ENCODE results near the gene TIMELESS. TPM values are rescaled to one million over a fixed set of nuclear protein-coding genes. Genes with fewer than 3 reads are reported as not detected.
"Not testable (repeated sequence)": the region's sequence is repeated elsewhere in the genome, so short reads cannot be mapped to it uniquely, and the experiment has no call there.

The TIMELESS gene
- total RNA-seq, 2 experiments from 2014 or later = 44.1 to 45.6 TPM

DNA sequence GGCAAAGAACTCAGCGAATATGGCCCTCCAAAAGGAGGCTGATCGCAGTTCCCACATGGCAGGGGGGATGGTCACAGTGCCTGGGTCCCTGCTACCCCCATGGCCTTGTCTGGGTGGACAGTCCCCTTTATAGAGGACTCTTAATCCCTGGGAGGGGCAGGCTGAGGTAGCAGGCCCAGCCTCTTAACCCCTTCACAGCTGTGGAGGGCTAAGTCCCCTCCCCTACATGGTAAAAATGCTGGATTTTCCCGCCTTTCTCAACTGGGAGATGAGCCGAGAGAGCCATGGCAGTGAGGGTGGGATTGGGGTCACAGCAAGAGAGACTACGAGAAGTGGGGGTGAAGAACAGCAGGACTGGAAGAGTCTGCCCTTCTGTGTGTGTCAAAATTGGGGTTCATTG, 5.3 kb upstream of the TIMELESS start, which contains the start of gene MIP:
TSS of gene MIP (minus strand) at position 101 of the 400 bp plus-strand sequence. CDS start at position 57, 44 bp downstream.
- ChIA-PET CTCF (interaction anchor here (1.0 to 1.4 kb wide), 4 partner anchors 9 to 94 kb away, joined by 3 to 5 read pairs (median 4); partner anchors contain the start of gene STAT2), POLR2A (interaction anchor here (1.4 kb wide), 1 partner anchor 14 kb away, joined by 5 read pairs; the partner anchor contains the start of gene SPRYD4)
- Mint-ChIP-seq H3K9me3 (no peaks in the 10 kb centered on the region), H3K36me3 (ENCODE audit: low read depth) (no peaks in the 10 kb centered on the region), H3K27me3 (peaks cover 6% of the 10 kb centered on the region), H3K4me1 (peaks cover 9% of the 10 kb centered on the region), H3K4me3 (no peak within 1 kb of the TSS), H3K27ac (no peak within 1 kb of the TSS)
- DNase-seq = no peak

DNA sequence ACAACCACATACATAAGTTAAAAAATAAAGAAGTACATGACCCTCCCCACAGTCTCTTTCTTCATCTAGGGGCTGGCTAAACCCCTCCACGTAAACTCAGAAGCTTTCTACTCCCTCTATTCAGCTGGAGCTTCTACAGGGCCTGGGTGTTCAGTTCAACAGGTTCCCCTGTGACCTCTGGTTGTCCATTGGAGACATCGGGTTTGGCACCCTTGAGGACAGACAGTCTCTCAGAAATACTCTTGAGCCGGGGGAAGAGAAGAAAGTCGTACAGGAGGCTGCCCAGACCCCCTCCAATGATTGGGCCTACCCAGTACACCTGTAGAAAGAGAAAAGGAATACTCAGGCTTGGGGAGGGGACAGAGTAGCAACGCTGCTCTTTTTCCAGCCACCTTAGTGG, 1.9 kb upstream of the TIMELESS start:
- CTCF ChIA-PET = interaction anchor here (0.5 to 5.7 kb wide), 3 partner anchors 11 to 248 kb away, joined by 3 to 50 read pairs (median 12); no protein-coding TSS in a partner anchor
- Mint-ChIP-seq H3K27ac (no peak overlapping the region), H3K4me1 (peaks cover 27% of the 10 kb centered on the region), H3K27me3 (peaks cover 6% of the 10 kb centered on the region), H3K4me3 (no peak overlapping the region), H3K36me3 (ENCODE audit: low read depth) (peaks cover 7% of the 10 kb centered on the region), H3K9me3 (no peaks in the 10 kb centered on the region)
- POLR2A ChIA-PET = interaction anchor here (4.5 kb wide), 1 partner anchor 18 kb away, joined by 27 read pairs; the partner anchor contains the start of gene SPRYD4
- no peak for DNase-seq

DNA sequence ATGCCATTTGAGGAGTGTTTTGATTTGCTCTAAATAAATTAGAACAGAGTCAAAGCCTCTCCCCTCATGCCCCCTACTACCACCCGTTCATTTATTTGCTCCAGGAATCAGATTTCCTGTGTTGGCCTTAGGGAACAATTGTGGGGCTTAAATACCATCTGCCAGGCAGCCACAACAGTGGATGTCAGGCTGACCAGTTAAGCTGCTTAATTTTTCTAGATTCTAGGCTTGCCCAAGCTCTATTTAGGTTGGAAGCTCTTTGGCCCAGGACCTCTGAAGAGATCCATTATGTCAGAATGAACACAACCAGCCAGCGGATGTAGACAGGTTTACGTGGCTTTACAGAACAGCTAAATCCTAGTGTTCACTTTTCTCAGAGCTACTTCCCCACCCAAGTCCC, 1.0 kb upstream of the TIMELESS start:
- Mint-ChIP-seq H3K36me3 (ENCODE audit: low read depth) (peaks cover 11% of the 10 kb centered on the region), H3K9me3 (no peaks in the 10 kb centered on the region), H3K4me3 (peak overlapping the region; percentile 89), H3K27me3 (peaks cover 4% of the 10 kb centered on the region), H3K4me1 (peaks cover 29% of the 10 kb centered on the region), H3K27ac (no peak overlapping the region)
- DNase-seq = no peak
- CTCF ChIA-PET = interaction anchor here (0.6 to 5.7 kb wide), 5 partner anchors 9 to 242 kb away, joined by 3 to 50 read pairs (median 5); partner anchors contain the start of gene CS
- POLR2A ChIA-PET = interaction anchor here (1.1 to 4.5 kb wide), 7 partner anchors 11 to 237 kb away, joined by 3 to 66 read pairs (median 22); partner anchors contain the start of genes CNPY2, PAN2, SPRYD4 and STAT2

DNA sequence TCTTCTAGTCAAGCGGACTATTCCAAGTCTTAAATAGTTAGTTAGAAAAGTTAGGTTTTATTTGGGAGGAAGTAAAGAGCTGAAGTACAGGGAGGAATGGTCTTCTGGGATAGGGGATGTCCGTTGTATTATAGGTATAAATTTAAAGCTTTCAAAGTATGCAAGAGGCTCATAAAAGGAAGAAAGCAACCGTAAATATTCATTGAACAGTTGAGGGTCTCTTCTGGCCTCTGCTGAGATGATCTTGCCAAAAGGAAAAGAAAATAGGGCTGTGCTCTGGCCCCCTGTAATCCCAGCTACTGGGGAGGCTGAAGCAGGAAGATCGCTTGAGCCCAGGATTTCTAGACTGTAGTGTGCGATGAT, 377 bp upstream of the TIMELESS start:
- peak overlapping the region; percentile 89 for H3K4me3 Mint-ChIP-seq
- POLR2A ChIA-PET = interaction anchor here (1.0 to 4.5 kb wide), 24 partner anchors 12 to 442 kb away, joined by 3 to 66 read pairs (median 6); partner anchors contain the start of genes ANKRD52, CNPY2, GLS2 and IL23A
- H3K9me3 Mint-ChIP-seq = no peaks in the 10 kb centered on the region
- peak overlapping the region; percentile 81 for H3K27ac Mint-ChIP-seq
- H3K27me3 Mint-ChIP-seq = peaks cover 4% of the 10 kb centered on the region
- no peak for DNase-seq
- peaks cover 32% of the 10 kb centered on the region for H3K4me1 Mint-ChIP-seq
- H3K36me3 Mint-ChIP-seq (ENCODE audit: low read depth) = peaks cover 16% of the 10 kb centered on the region
- CTCF ChIA-PET = interaction anchor here (0.6 to 5.7 kb wide), 9 partner anchors 9 to 260 kb away, joined by 3 to 50 read pairs (median 5); partner anchors contain the start of genes CS and SMARCC2

DNA sequence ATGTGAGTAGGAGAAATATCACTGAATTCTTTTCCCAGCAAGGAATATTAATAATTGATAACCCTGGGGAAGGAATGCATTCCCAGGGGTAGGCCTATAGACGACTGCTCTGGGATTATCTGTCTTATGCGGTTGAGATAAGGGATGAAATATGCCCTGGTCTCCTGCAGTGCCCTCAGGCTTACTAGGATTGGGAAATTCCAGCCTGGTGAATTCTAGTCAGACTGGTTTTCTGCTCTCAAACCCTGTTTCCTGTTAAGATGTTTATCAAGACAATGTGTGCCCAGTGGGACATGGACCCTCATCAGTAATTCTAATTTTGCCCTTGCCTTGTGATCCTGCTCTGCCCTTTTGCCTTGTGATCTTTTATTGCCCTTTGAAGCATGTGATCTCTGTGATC, 6.0 kb downstream of the TIMELESS start:
- Mint-ChIP-seq H3K4me1 (peaks cover 31% of the 10 kb centered on the region), H3K36me3 (ENCODE audit: low read depth) (peaks cover 33% of the 10 kb centered on the region)
- H3K4me3 Mint-ChIP-seq, H3K27ac Mint-ChIP-seq, H3K27me3 Mint-ChIP-seq, H3K9me3 Mint-ChIP-seq, DNase-seq, POLR2A ChIA-PET: not testable (repeated sequence)
- CTCF ChIA-PET = interaction anchor here (0.7 kb wide), 2 partner anchors 36 to 463 kb away, joined by 3 to 5 read pairs; no protein-coding TSS in a partner anchor

DNA sequence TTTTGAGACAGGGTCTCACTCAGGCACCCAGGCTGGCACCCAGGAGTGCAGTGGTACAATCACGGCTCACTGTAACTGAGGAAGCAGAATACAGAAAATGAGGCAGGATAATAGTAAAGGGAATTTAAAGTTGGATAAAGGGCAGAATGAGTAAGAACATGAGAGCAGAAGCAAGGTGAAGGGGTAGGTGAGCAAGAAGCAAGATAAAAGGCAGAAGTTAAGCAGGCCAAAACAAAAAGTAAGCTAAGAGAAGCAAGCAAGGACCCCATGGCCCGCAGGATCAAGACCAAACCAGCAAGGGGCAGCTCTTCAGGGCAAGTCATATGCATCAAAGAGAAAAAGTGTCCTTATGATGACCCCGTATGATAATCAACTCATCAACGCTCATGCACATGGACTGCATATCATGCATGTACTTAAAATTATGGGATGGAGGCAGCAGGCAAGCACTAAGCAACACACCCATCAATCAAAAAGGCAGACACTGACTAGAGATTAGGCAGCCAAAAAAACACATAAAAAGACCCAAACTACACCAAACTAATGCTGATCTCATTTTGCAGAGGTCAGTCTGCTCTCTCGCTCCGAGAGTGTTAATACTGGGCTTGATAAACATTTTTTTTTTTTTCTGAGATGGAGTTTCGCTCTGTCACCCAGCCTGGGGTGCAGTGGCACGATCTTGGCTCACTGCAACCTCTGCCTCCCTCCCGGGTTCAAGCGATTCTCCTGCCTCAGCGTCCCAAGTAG, 11.6 kb downstream of the TIMELESS start:
- H3K4me3 Mint-ChIP-seq = no peak overlapping the region
- H3K4me1 Mint-ChIP-seq = peaks cover 4% of the 10 kb centered on the region
- no peak overlapping the region for H3K27ac Mint-ChIP-seq
- peaks cover 14% of the 10 kb centered on the region for H3K36me3 Mint-ChIP-seq (ENCODE audit: low read depth)
- H3K9me3 Mint-ChIP-seq = no peaks in the 10 kb centered on the region
- H3K27me3 Mint-ChIP-seq = no peaks in the 10 kb centered on the region
- DNase-seq = no peak
- ChIA-PET CTCF (interaction anchor here (0.8 to 1.2 kb wide), 2 partner anchors 26 to 121 kb away, joined by 3 to 4 read pairs; partner anchors contain the start of gene CNPY2), POLR2A (no interaction called here)

DNA sequence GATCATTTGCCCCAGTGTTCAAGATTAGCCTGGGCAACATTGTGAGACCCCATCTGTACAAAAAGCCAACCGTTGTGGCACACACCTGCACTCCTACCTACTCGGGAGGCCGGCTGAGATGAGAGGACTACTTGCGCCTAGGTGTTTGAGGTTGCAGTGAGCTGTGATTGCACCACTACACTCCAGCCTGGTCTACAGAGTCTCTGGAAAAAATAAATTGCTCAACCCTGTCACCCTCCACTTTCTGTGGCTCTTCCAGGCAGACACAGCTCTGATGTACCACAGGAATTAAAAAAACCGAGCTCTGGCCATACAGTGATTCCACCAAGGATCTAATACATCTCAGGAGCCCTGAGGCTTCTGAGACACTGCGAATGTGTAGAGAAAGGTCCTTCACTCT, 14.4 kb downstream of the TIMELESS start:
- ChIA-PET CTCF (interaction anchor here (0.5 to 1.6 kb wide), 2 partner anchors 19 to 29 kb away, joined by 3 to 6 read pairs; no protein-coding TSS in a partner anchor), POLR2A (no interaction called here)
- Mint-ChIP-seq H3K4me3 (no peak overlapping the region), H3K27ac (no peak overlapping the region), H3K27me3 (no peaks in the 10 kb centered on the region), H3K36me3 (ENCODE audit: low read depth) (peaks cover 20% of the 10 kb centered on the region), H3K4me1 (no peaks in the 10 kb centered on the region), H3K9me3 (no peaks in the 10 kb centered on the region)
- no peak for DNase-seq

DNA sequence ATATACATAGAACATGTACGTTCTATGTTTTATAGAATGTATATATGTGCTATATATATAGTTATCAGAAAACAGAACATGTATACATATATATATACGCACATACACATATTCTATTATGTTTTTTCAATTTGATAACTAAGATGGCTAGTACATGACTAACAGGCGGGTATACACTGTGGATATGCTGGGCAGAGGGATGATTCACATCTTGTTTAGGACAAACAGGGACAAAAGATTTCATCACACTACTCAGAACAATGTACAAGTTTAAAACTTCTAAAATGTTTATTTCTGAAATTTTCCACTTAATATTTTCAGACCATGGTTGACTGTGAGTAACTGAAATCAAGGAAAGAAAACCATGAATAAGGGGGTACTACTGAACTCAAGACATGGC, 17.4 kb downstream of the TIMELESS start:
- no peaks in the 10 kb centered on the region for H3K4me1 Mint-ChIP-seq
- H3K9me3 Mint-ChIP-seq = no peaks in the 10 kb centered on the region
- H3K36me3 Mint-ChIP-seq (ENCODE audit: low read depth) = peaks cover 42% of the 10 kb centered on the region
- no peak for DNase-seq
- no peak overlapping the region for H3K27ac Mint-ChIP-seq
- ChIA-PET CTCF (no interaction called here), POLR2A (no interaction called here)
- H3K27me3 Mint-ChIP-seq = no peaks in the 10 kb centered on the region
- no peak overlapping the region for H3K4me3 Mint-ChIP-seq

DNA sequence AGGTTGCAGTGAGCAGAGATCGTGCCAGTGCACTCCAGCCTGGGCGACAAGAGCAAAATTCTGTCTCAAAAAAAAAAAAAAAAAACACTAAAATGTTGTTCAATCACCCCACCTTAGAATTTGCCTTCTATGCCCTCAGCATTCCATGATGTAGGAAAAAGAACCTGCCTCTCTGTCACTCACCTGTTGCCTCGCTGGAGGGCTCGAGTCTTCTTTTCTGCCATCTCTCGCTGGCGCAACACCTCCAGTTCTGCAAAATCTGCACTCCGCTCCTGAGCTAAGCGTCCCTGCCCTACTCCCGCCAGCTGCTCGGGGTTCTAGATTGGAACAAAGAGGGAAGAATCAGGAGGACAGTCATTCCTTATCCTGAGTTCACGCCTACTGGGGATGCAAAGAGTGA, 17.9 kb downstream of the TIMELESS start:
- H3K36me3 Mint-ChIP-seq (ENCODE audit: low read depth) = peaks cover 40% of the 10 kb centered on the region
- no peak overlapping the region for H3K4me3 Mint-ChIP-seq
- no peaks in the 10 kb centered on the region for H3K9me3 Mint-ChIP-seq
- CTCF ChIA-PET = interaction anchor here (0.7 kb wide), 1 partner anchor 41 kb away, joined by 4 read pairs; no protein-coding TSS in a partner anchor
- DNase-seq = no peak
- H3K27me3 Mint-ChIP-seq = no peaks in the 10 kb centered on the region
- H3K4me1 Mint-ChIP-seq = no peaks in the 10 kb centered on the region
- no peak overlapping the region for H3K27ac Mint-ChIP-seq
- POLR2A ChIA-PET = no interaction called here

DNA sequence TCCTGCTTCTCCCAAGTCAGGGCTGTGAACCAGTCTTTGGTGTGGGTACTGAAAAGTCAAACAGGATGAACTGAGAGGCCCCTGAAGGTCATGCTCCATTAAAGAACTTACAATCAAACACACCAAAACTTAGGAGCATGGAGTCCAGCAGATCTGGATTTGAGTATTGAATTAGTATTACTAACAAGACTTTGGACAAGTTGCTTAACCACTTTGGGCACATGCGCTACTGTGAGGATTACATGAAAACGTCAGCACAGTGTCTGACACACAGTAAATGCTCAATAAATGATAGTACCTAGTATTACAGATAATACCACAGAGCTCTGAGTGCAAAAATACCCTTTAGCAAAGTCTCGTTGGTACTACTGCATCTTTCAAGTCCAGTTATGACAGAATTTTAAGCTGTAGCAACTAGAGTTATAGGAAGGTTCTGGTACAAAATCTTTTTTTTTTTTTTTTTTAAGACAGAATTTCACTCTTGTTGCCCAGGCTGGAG, 23.2 kb downstream of the TIMELESS start:
- peaks cover 5% of the 10 kb centered on the region for H3K4me1 Mint-ChIP-seq
- POLR2A ChIA-PET = no interaction called here

DNA sequence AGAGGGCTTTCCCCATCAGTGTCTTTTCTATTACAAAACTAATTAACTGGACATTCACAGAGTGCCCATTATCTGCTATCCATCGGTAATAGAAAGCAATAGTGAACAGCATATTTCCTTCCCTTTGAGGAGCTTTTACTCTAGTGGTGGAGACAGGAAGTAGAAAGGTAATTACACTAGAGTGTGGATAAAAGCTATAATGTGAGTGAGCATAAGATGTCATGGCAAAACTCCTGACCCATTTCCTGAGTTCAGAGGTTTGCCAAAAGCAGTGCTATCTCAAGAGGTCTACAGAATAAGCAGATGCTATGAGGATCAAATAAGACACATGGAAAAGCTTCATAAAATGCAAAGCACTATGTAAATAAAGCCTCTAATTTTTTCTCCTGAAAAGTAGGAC, 24.0 kb downstream of the TIMELESS start:
- no peak for DNase-seq
- peaks cover 5% of the 10 kb centered on the region for H3K4me1 Mint-ChIP-seq
- ChIA-PET POLR2A (no interaction called here), CTCF (interaction anchor here (1.2 to 2.4 kb wide), 2 partner anchors 35 to 38 kb away, joined by 3 to 8 read pairs; no protein-coding TSS in a partner anchor)
- no peak overlapping the region for H3K27ac Mint-ChIP-seq
- H3K36me3 Mint-ChIP-seq (ENCODE audit: low read depth) = peaks cover 65% of the 10 kb centered on the region
- no peaks in the 10 kb centered on the region for H3K9me3 Mint-ChIP-seq
- no peaks in the 10 kb centered on the region for H3K27me3 Mint-ChIP-seq
- no peak overlapping the region for H3K4me3 Mint-ChIP-seq

More for the DNA sequence above, 23.2 kb downstream of the TIMELESS start:
- DNase-seq = no peak
- H3K9me3 Mint-ChIP-seq = no peaks in the 10 kb centered on the region
- H3K36me3 Mint-ChIP-seq (ENCODE audit: low read depth) = peaks cover 62% of the 10 kb centered on the region
- H3K4me3 Mint-ChIP-seq = no peak overlapping the region
- CTCF ChIA-PET = interaction anchor here (0.6 to 2.4 kb wide), 3 partner anchors 36 to 110 kb away, joined by 3 to 8 read pairs (median 4); no protein-coding TSS in a partner anchor
- no peak overlapping the region for H3K27ac Mint-ChIP-seq
- H3K27me3 Mint-ChIP-seq = no peaks in the 10 kb centered on the region

DNA sequence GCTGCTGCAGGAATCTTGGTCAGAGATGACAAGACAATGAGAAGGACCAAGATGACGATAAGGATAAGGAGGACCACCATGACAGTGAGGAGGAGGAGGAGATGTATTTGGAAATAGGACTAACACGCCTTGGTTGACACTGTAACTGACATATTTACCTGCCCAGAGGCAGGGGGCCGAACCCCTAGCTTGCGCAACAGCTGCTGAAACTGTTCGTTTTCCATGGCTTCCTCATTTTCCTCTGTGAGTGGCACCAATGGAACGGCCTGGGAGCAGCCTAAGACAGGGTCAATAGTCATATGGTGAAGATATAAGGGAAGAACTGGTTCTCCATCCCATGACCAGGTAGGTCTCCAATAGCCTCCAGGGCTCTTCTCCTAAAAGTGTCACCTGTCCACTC, 28.8 kb downstream of the TIMELESS start:
- Mint-ChIP-seq H3K27me3 (no peaks in the 10 kb centered on the region), H3K4me3 (no peak overlapping the region), H3K36me3 (ENCODE audit: low read depth) (peaks cover 67% of the 10 kb centered on the region), H3K27ac (no peak overlapping the region), H3K9me3 (no peaks in the 10 kb centered on the region), H3K4me1 (peaks cover 5% of the 10 kb centered on the region)
- no peak for DNase-seq
- POLR2A ChIA-PET = interaction anchor here (1.3 kb wide), 1 partner anchor 29 kb away, joined by 5 read pairs; the partner anchor contains the start of gene TIMELESS
- CTCF ChIA-PET = no interaction called here

DNA sequence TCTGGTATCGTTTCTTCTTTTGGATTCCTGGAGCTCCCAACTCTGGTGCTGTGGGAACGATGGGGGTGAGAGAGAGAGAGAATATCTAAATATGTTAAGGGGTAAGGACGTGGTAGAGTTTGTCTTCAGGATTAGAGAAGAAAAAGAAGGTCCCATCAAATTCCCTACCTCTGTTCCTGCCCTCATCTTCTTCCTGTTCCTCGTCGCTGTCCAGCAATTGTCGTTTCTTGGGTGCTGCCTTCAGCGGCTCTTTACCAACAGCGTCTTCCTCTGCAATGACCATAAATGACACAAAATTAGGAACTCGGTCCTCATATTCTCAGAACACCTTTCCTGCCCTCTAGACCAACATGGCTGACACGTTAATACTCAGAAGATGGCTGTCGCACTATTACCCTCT, 31.5 kb downstream of the TIMELESS start:
- H3K4me1 Mint-ChIP-seq = no peaks in the 10 kb centered on the region
- no peak overlapping the region for H3K27ac Mint-ChIP-seq
- no peaks in the 10 kb centered on the region for H3K9me3 Mint-ChIP-seq
- no peak overlapping the region for H3K4me3 Mint-ChIP-seq
- H3K27me3 Mint-ChIP-seq = no peaks in the 10 kb centered on the region
- ChIA-PET POLR2A (interaction anchor here (0.7 kb wide), 1 partner anchor 44 kb away, joined by 3 read pairs; no protein-coding TSS in a partner anchor), CTCF (interaction anchor here (1.0 kb wide), 1 partner anchor 49 kb away, joined by 3 read pairs; no protein-coding TSS in a partner anchor)
- H3K36me3 Mint-ChIP-seq (ENCODE audit: low read depth) = peaks cover 51% of the 10 kb centered on the region
- DNase-seq = no peak

All from activated CD4-positive, alpha-beta memory T cell treated with anti-CD3 and anti-CD28 coated beads, Interleukin-2, amount 10 ng/mL, durations not matched to agents 7 days and 5 days (primary cell).